Measurements from ENCODE around the gene ZNF879. TPM values are rescaled to one million over a fixed set of nuclear protein-coding genes. Genes with fewer than 3 reads are reported as not detected.

Gene ZNF879
- total RNA-seq, 1 donor from 2014 or later = 5.9 TPM

- Histone ChIP-seq H3K9me3 (peaks cover 37% of the 10 kb centered on the region), H3K27me3 (no peaks in the 10 kb centered on the region), H3K36me3 (no peaks in the 10 kb centered on the region), H3K4me3 (no peak overlapping the region), H3K27ac (no peak overlapping the region), H3K4me1 (no peaks in the 10 kb centered on the region)
- intact Hi-C loops (cut with DNase I) = no loop called here
- DNase-seq (ENCODE audit: extremely low spot score in 2 of 2) = no peak
- TF ChIP-seq POLR2AphosphoS5 (IDR thresholded peaks at IDR 0.05; ENCODE audit: insufficient read depth in 1 of 2, low read depth in 1 of 2) (no peak), POLR2A (IDR thresholded peaks at IDR 0.05) (no peak), CTCF (IDR thresholded peaks at IDR 0.05) (no peak)
Measured at GRCh38 chr5:178984145-178985072, 39.2 kb upstream of the ZNF879 start.

- intact Hi-C loops (cut with DNase I) = no loop called here
- Histone ChIP-seq H3K9me3 (peaks cover 32% of the 10 kb centered on the region), H3K36me3 (no peaks in the 10 kb centered on the region), H3K27me3 (no peaks in the 10 kb centered on the region), H3K4me3 (no peak overlapping the region), H3K4me1 (no peaks in the 10 kb centered on the region), H3K27ac (no peak overlapping the region)
- no peak for TF ChIP-seq CTCF (IDR thresholded peaks at IDR 0.05)
- DNase-seq (ENCODE audit: extremely low spot score in 2 of 2) = no peak
Measured at GRCh38 chr5:178986326-178986960, 37.2 kb upstream of the ZNF879 start.

- Histone ChIP-seq H3K4me1 (no peaks in the 10 kb centered on the region), H3K36me3 (no peaks in the 10 kb centered on the region), H3K9me3 (peaks cover 25% of the 10 kb centered on the region), H3K27ac (no peak overlapping the region), H3K27me3 (no peaks in the 10 kb centered on the region), H3K4me3 (no peak overlapping the region)
- intact Hi-C loops (cut with DNase I) = no loop called here
- no peak for DNase-seq (ENCODE audit: extremely low spot score in 2 of 2)
- TF ChIP-seq POLR2AphosphoS5 (IDR thresholded peaks at IDR 0.05; ENCODE audit: insufficient read depth in 1 of 2, low read depth in 1 of 2) = no peak
- TF ChIP-seq CTCF (IDR thresholded peaks at IDR 0.05) = no peak
- TF ChIP-seq POLR2A (IDR thresholded peaks at IDR 0.05) = no peak
Measured at GRCh38 chr5:178988436-178989220, 35.0 kb upstream of the ZNF879 start.

GRCh38 chr5:178989311-178989710 lies 34.3 kb upstream of the ZNF879 start:
- TF ChIP-seq POLR2AphosphoS5 (IDR thresholded peaks at IDR 0.05; ENCODE audit: insufficient read depth in 1 of 2, low read depth in 1 of 2) = no peak
- TF ChIP-seq POLR2A (IDR thresholded peaks at IDR 0.05) = no peak
- no peak for TF ChIP-seq CTCF (IDR thresholded peaks at IDR 0.05)
- DNase-seq (ENCODE audit: extremely low spot score in 2 of 2) = no peak
- H3K27me3 ChIP-seq = no peaks in the 10 kb centered on the region
- H3K9me3 ChIP-seq = peaks cover 19% of the 10 kb centered on the region
- H3K4me1 ChIP-seq = no peaks in the 10 kb centered on the region
- H3K27ac ChIP-seq = no peak overlapping the region
- intact Hi-C loops (cut with DNase I) = no loop called here
- H3K36me3 ChIP-seq = no peaks in the 10 kb centered on the region
- H3K4me3 ChIP-seq = no peak overlapping the region

Data from vagina (tissue), 2 donors.